ENCODE data around the gene LOXL1. TPM values are rescaled to one million over a fixed set of nuclear protein-coding genes. Genes with fewer than 3 reads are reported as not detected.

The LOXL1 gene
- total RNA-seq, 5 donors from 2014 or later (not counting 1 experiment from before 2014, with no cell fraction given): 1.4 to 4.8 (median 1.6) TPM

- no peak overlapping the region for H3K4me3 Mint-ChIP-seq
- ATAC-seq (replicated peaks in 1 of 4) (no peak), DNase-seq (no peak)
- 65% methylated on average over 6 of the region's 17 CpGs for WGBS (ENCODE audit: insufficient coverage)
- Histone ChIP-seq H3K4me1 (ENCODE audit: control insufficient read depth in 1 of 2, extremely low read depth in 1 of 2, insufficient read depth in 2 of 2, low read length in 2 of 2) (peaks cover 2 to 29% of the 10 kb centered on the region in 2 experiments), H3K9me3 (no peaks in the 10 kb centered on the region), H3K27me3 (replicated peaks in 1 of 2; ENCODE audit: control insufficient read depth in 2 of 2, extremely low read depth in 1 of 2, insufficient read depth in 2 of 2, low read length in 1 of 2) (no peaks in the 10 kb centered on the region), H3K36me3 (ENCODE audit: control insufficient read depth in 2 of 2, extremely low read depth in 1 of 2, insufficient read depth in 1 of 2, low read length in 1 of 2) (no peaks in the 10 kb centered on the region), H3K27ac (ENCODE audit: low read length) (no peak overlapping the region), H3K4me3 (ENCODE audit: control insufficient read depth in 1 of 2, extremely low read depth in 1 of 2, low read length in 1 of 2) (no peak overlapping the region)
- H3K27ac Mint-ChIP-seq: peak overlapping the region in 1 of 2 donors; percentile 8
- POLR2A ChIA-PET: no interaction called here
- H3K9me3 Mint-ChIP-seq: no peaks in the 10 kb centered on the region
- H3K27me3 Mint-ChIP-seq: no peaks in the 10 kb centered on the region
- no peaks in the 10 kb centered on the region for H3K36me3 Mint-ChIP-seq
- CTCF ChIA-PET: no interaction called here
- peaks cover 26 to 32% (median 30%) of the 10 kb centered on the region in 3 donors for H3K4me1 Mint-ChIP-seq
These were observed 19.9 kb downstream of the LOXL1 start for GRCh38 chr15:73946046-73946721.

GRCh38 chr15:73946795-73947370, 20.6 kb downstream of the LOXL1 start:
- H3K36me3 ChIP-seq (ENCODE audit: control insufficient read depth in 2 of 2, extremely low read depth in 1 of 2, insufficient read depth in 1 of 2, low read length in 1 of 2): no peaks in the 10 kb centered on the region
- H3K27me3 ChIP-seq (replicated peaks in 1 of 2; ENCODE audit: control insufficient read depth in 2 of 2, extremely low read depth in 1 of 2, insufficient read depth in 2 of 2, low read length in 1 of 2): no peaks in the 10 kb centered on the region
- H3K4me1 ChIP-seq (ENCODE audit: control insufficient read depth in 1 of 2, extremely low read depth in 1 of 2, insufficient read depth in 2 of 2, low read length in 2 of 2): peaks cover 1 to 29% of the 10 kb centered on the region in 2 experiments
- no peak for ATAC-seq (replicated peaks in 1 of 4)
- Mint-ChIP-seq H3K4me3 (no peak overlapping the region), H3K27me3 (no peaks in the 10 kb centered on the region), H3K36me3 (no peaks in the 10 kb centered on the region), H3K9me3 (no peaks in the 10 kb centered on the region), H3K4me1 (peaks cover 21 to 30% (median 26%) of the 10 kb centered on the region in 3 donors), H3K27ac (no peak overlapping the region)
- 100% methylated on average over 4 of the region's 9 CpGs for WGBS (ENCODE audit: insufficient coverage)
- no peak overlapping the region for H3K27ac ChIP-seq (ENCODE audit: low read length)
- no peaks in the 10 kb centered on the region for H3K9me3 ChIP-seq
- no peak for DNase-seq
- POLR2A ChIA-PET: no interaction called here
- H3K4me3 ChIP-seq (ENCODE audit: control insufficient read depth in 1 of 2, extremely low read depth in 1 of 2, low read length in 1 of 2): no peak overlapping the region
- CTCF ChIA-PET: no interaction called here

GRCh38 chr15:73947651-73948050, 21.4 kb downstream of the LOXL1 start:
- H3K4me3 Mint-ChIP-seq: no peak overlapping the region
- CTCF ChIA-PET: interaction anchor here in 1 of 2 donors (0.6 kb wide), 1 partner anchor 20 kb away, joined by 4 read pairs; no protein-coding TSS in a partner anchor

GRCh38 chr15:73948396-73948795, 22.1 kb downstream of the LOXL1 start:
- Histone ChIP-seq H3K4me1 (ENCODE audit: control insufficient read depth in 1 of 2, extremely low read depth in 1 of 2, insufficient read depth in 2 of 2, low read length in 2 of 2) (peaks cover 0 to 17% of the 10 kb centered on the region in 2 experiments), H3K27me3 (replicated peaks in 1 of 2; ENCODE audit: control insufficient read depth in 2 of 2, extremely low read depth in 1 of 2, insufficient read depth in 2 of 2, low read length in 1 of 2) (no peaks in the 10 kb centered on the region), H3K9me3 (no peaks in the 10 kb centered on the region), H3K27ac (ENCODE audit: low read length) (no peak overlapping the region), H3K4me3 (ENCODE audit: control insufficient read depth in 1 of 2, extremely low read depth in 1 of 2, low read length in 1 of 2) (no peak overlapping the region), H3K36me3 (ENCODE audit: control insufficient read depth in 2 of 2, extremely low read depth in 1 of 2, insufficient read depth in 1 of 2, low read length in 1 of 2) (no peaks in the 10 kb centered on the region)
- 95% methylated on average over 3 of the region's 4 CpGs for WGBS (ENCODE audit: insufficient coverage)
- no peaks in the 10 kb centered on the region for H3K36me3 Mint-ChIP-seq
- ChIA-PET CTCF (interaction anchor here in 1 of 2 donors (0.6 to 0.9 kb wide), 2 partner anchors 9 to 19 kb away, joined by 3 to 4 read pairs; no protein-coding TSS in a partner anchor), POLR2A (no interaction called here)
- H3K27ac Mint-ChIP-seq: no peak overlapping the region
- no peaks in the 10 kb centered on the region for H3K9me3 Mint-ChIP-seq
- H3K4me3 Mint-ChIP-seq: no peak overlapping the region
- peaks cover 11 to 21% (median 12%) of the 10 kb centered on the region in 3 donors for H3K4me1 Mint-ChIP-seq
- no peaks in the 10 kb centered on the region for H3K27me3 Mint-ChIP-seq
- no peak for DNase-seq
- ATAC-seq (replicated peaks in 1 of 4): no peak

More at GRCh38 chr15:73947651-73948050, 21.4 kb downstream of the LOXL1 start:
- Histone ChIP-seq H3K36me3 (ENCODE audit: control insufficient read depth in 2 of 2, extremely low read depth in 1 of 2, insufficient read depth in 1 of 2, low read length in 1 of 2) (no peaks in the 10 kb centered on the region), H3K4me3 (ENCODE audit: control insufficient read depth in 1 of 2, extremely low read depth in 1 of 2, low read length in 1 of 2) (no peak overlapping the region), H3K27me3 (replicated peaks in 1 of 2; ENCODE audit: control insufficient read depth in 2 of 2, extremely low read depth in 1 of 2, insufficient read depth in 2 of 2, low read length in 1 of 2) (no peaks in the 10 kb centered on the region), H3K4me1 (ENCODE audit: control insufficient read depth in 1 of 2, extremely low read depth in 1 of 2, insufficient read depth in 2 of 2, low read length in 2 of 2) (peaks cover 0 to 21% of the 10 kb centered on the region in 2 experiments), H3K27ac (ENCODE audit: low read length) (no peak overlapping the region), H3K9me3 (no peaks in the 10 kb centered on the region)
- Mint-ChIP-seq H3K4me1 (peaks cover 14 to 23% (median 18%) of the 10 kb centered on the region in 3 donors), H3K36me3 (no peaks in the 10 kb centered on the region), H3K9me3 (no peaks in the 10 kb centered on the region), H3K27ac (no peak overlapping the region), H3K27me3 (no peaks in the 10 kb centered on the region)
- POLR2A ChIA-PET: no interaction called here
- 93% methylated on average over 9 of the region's 9 CpGs for WGBS (ENCODE audit: insufficient coverage)
- ATAC-seq (replicated peaks in 1 of 4) (no peak), DNase-seq (no peak)

- Mint-ChIP-seq H3K27me3 (no peaks in the 10 kb centered on the region), H3K27ac (no peak overlapping the region)
- CTCF ChIA-PET: interaction anchor here (0.6 to 0.9 kb wide), 2 partner anchors 8 to 13 kb away, joined by 3 to 4 read pairs; no protein-coding TSS in a partner anchor
These were observed 22.7 kb downstream of the LOXL1 start for GRCh38 chr15:73948982-73949381.

GRCh38 chr15:73949496-73949895, 23.2 kb downstream of the LOXL1 start:
- WGBS (ENCODE audit: insufficient coverage): 91% methylated on average over 9 of the region's 10 CpGs
- no peaks in the 10 kb centered on the region for H3K9me3 Mint-ChIP-seq
- no peak for ATAC-seq (replicated peaks in 1 of 4)
- Histone ChIP-seq H3K27ac (ENCODE audit: low read length) (no peak overlapping the region), H3K27me3 (replicated peaks in 1 of 2; ENCODE audit: control insufficient read depth in 2 of 2, extremely low read depth in 1 of 2, insufficient read depth in 2 of 2, low read length in 1 of 2) (no peaks in the 10 kb centered on the region), H3K36me3 (ENCODE audit: control insufficient read depth in 2 of 2, extremely low read depth in 1 of 2, insufficient read depth in 1 of 2, low read length in 1 of 2) (no peaks in the 10 kb centered on the region), H3K4me1 (ENCODE audit: control insufficient read depth in 1 of 2, extremely low read depth in 1 of 2, insufficient read depth in 2 of 2, low read length in 2 of 2) (peaks cover 0 to 17% of the 10 kb centered on the region in 2 experiments), H3K9me3 (no peaks in the 10 kb centered on the region), H3K4me3 (ENCODE audit: control insufficient read depth in 1 of 2, extremely low read depth in 1 of 2, low read length in 1 of 2) (no peak overlapping the region)
- peaks cover 9 to 21% (median 10%) of the 10 kb centered on the region in 3 donors for H3K4me1 Mint-ChIP-seq
- no peaks in the 10 kb centered on the region for H3K36me3 Mint-ChIP-seq
- no peaks in the 10 kb centered on the region for H3K27me3 Mint-ChIP-seq
- ChIA-PET POLR2A (interaction anchor here in 1 of 2 donors (0.6 kb wide), 2 partner anchors 24 to 79 kb away, joined by 4 read pairs; no protein-coding TSS in a partner anchor), CTCF (interaction anchor here in 1 of 2 donors (0.7 kb wide), 1 partner anchor 1665 kb away, joined by 3 read pairs; no protein-coding TSS in a partner anchor)
- no peak for DNase-seq
- H3K4me3 Mint-ChIP-seq: no peak overlapping the region
- no peak overlapping the region for H3K27ac Mint-ChIP-seq

More at GRCh38 chr15:73948982-73949381, 22.7 kb downstream of the LOXL1 start:
- Mint-ChIP-seq H3K4me1 (peaks cover 9 to 21% (median 10%) of the 10 kb centered on the region in 3 donors), H3K4me3 (no peak overlapping the region), H3K9me3 (no peaks in the 10 kb centered on the region), H3K36me3 (no peaks in the 10 kb centered on the region)
- WGBS (ENCODE audit: insufficient coverage): no CpG with 5 or more reads among the region's 4 CpGs
- DNase-seq: no peak
- no peak overlapping the region for H3K4me3 ChIP-seq (ENCODE audit: control insufficient read depth in 1 of 2, extremely low read depth in 1 of 2, low read length in 1 of 2)
- POLR2A ChIA-PET: no interaction called here
- no peak for ATAC-seq (replicated peaks in 1 of 4)
- H3K27me3 ChIP-seq (replicated peaks in 1 of 2; ENCODE audit: control insufficient read depth in 2 of 2, extremely low read depth in 1 of 2, insufficient read depth in 2 of 2, low read length in 1 of 2): no peaks in the 10 kb centered on the region
- H3K27ac ChIP-seq (ENCODE audit: low read length): no peak overlapping the region
- no peaks in the 10 kb centered on the region for H3K36me3 ChIP-seq (ENCODE audit: control insufficient read depth in 2 of 2, extremely low read depth in 1 of 2, insufficient read depth in 1 of 2, low read length in 1 of 2)
- H3K4me1 ChIP-seq (ENCODE audit: control insufficient read depth in 1 of 2, extremely low read depth in 1 of 2, insufficient read depth in 2 of 2, low read length in 2 of 2): peaks cover 0 to 17% of the 10 kb centered on the region in 2 experiments
- H3K9me3 ChIP-seq: no peaks in the 10 kb centered on the region
